Hepatocyte (in vitro differentiated cells): ENCODE measurements around the gene SLC25A27. TPM values are rescaled to one million over a fixed set of nuclear protein-coding genes. Genes with fewer than 3 reads are reported as not detected.

Source experiments
- DNase-seq: peaks from one replicate; pipeline ENCODE4 v3.0.0-alpha.2; 2016; ENCODE audit warnings: low spot score
- H2AFZ ChIP-seq: fragments of 200-600 bp; sonication (generic); 2 replicates; pipeline ENCODE4 v1.6.0; 2016; ENCODE audit warnings: antibody characterized with exemption, mild to moderate bottlenecking
- H3K27ac ChIP-seq: fragments of 200-600 bp; sonication (generic); 2 replicates; pipeline ENCODE4 v1.5.1; 2016; ENCODE audit warnings: mild to moderate bottlenecking
- H3K27me3 ChIP-seq: fragments of 200-600 bp; sonication (generic); 2 replicates; pipeline ENCODE4 v1.6.1; 2016
- H3K36me3 ChIP-seq: fragments of 200-600 bp; sonication (generic); replicated peaks from 2 replicates; pipeline ENCODE4 v1.5.1; 2016; ENCODE audit warnings: low read depth; ENCODE audit not compliant: insufficient read depth
- H3K4me1 ChIP-seq: fragments of 200-600 bp; sonication (generic); 2 replicates; pipeline ENCODE4 v1.5.1; 2016; ENCODE audit warnings: mild to moderate bottlenecking, moderate library complexity; ENCODE audit not compliant: insufficient read depth
- H3K4me2 ChIP-seq: fragments of 200-600 bp; sonication (generic); 2 replicates; pipeline ENCODE4 v1.6.0; 2016
- H3K4me3 ChIP-seq: fragments of 200-600 bp; sonication (generic); 2 replicates; pipeline ENCODE4 v1.5.1; 2016; ENCODE audit warnings: mild to moderate bottlenecking
- H3K79me2 ChIP-seq: fragments of 200-600 bp; sonication (generic); 2 replicates; pipeline ENCODE4 v1.6.0; 2017; ENCODE audit warnings: mild to moderate bottlenecking
- H3K9me2 ChIP-seq: fragments of 200-600 bp; sonication (generic); replicated peaks from 2 replicates; pipeline ENCODE4 v1.6.0; 2017; ENCODE audit warnings: mild to moderate bottlenecking; ENCODE audit not compliant: insufficient read depth
- H3K9me3 ChIP-seq: fragments of 200-600 bp; sonication (generic); 2 replicates; pipeline ENCODE4 v1.5.1; 2016; ENCODE audit warnings: low read depth, mild to moderate bottlenecking
- H4K20me1 ChIP-seq: fragments of 200-600 bp; sonication (generic); 2 replicates; pipeline ENCODE4 v1.6.0; 2016; ENCODE audit warnings: mild to moderate bottlenecking; ENCODE audit not compliant: insufficient read depth, poor library complexity, severe bottlenecking
- CTCF ChIP-seq: fragments of 200-600 bp; sonication (generic); IDR thresholded peaks from 2 replicates; pipeline ENCODE4 v1.5.1; 2016; ENCODE audit warnings: antibody characterized with exemption, mild to moderate bottlenecking; ENCODE audit not compliant: poor library complexity
- EZH2 ChIP-seq: fragments of 200-600 bp; sonication (generic); IDR thresholded peaks from 2 replicates; pipeline ENCODE4 v1.6.1; 2016; ENCODE audit warnings: antibody characterized with exemption, mild to moderate bottlenecking, borderline replicate concordance
- EZH2phosphoT487 ChIP-seq: fragments of 200-600 bp; sonication (generic); IDR thresholded peaks from one replicate; pipeline ENCODE4 v1.6.1; 2018; ENCODE audit warnings: antibody characterized with exemption, mild to moderate bottlenecking, low read depth, moderate library complexity; ENCODE audit not compliant: unreplicated experiment, severe bottlenecking
- WGBS: methylation state at CpG from one replicate; pipeline ENCODE4 v1.1.6; 2016; ENCODE audit warnings: low lambda C conversion rate; ENCODE audit errors: missing lambda C conversion rate; 5-methylcytosine and 5-hydroxymethylcytosine counted together
- polyA plus RNA-seq: library from polyadenylated mRNA; unstranded; fragments of >200 nt; fragmentation: Nextera tagmentation; extraction: Ambion mirVana; gene quantifications from 2 replicates; pipeline ENCODE4 v1.2.1, GENCODE V29; 2016
- total RNA-seq: library from RNA; depleted of rRNA; stranded (reverse); fragments of >200 nt; gene quantifications from 2 replicates; pipeline ENCODE4 v1.2.3, GENCODE V29; 2014

The SLC25A27 gene
- total and polyA plus RNA-seq, 2 experiments from 2014 or later = 3.0 to 11.9 TPM

- H3K9me3 ChIP-seq = no peaks in the 10 kb centered on the region
- no peak for DNase-seq
- TF ChIP-seq CTCF = no peak
- no peak for TF ChIP-seq EZH2
- TF ChIP-seq EZH2phosphoT487 = no peak
- H3K27ac ChIP-seq = no peak overlapping the region
- H3K79me2 ChIP-seq = no peaks in the 10 kb centered on the region
- H3K4me2 ChIP-seq = no peak overlapping the region
- peaks cover 14% of the 10 kb centered on the region for H3K27me3 ChIP-seq
- no peaks in the 10 kb centered on the region for H3K9me2 ChIP-seq
- H3K4me1 ChIP-seq = no peaks in the 10 kb centered on the region
- H2AFZ ChIP-seq = no peak overlapping the region
- WGBS = 88% methylated on average over 1 of the region's 1 CpG
- H4K20me1 ChIP-seq = no peaks in the 10 kb centered on the region
- no peak overlapping the region for H3K4me3 ChIP-seq
- no peaks in the 10 kb centered on the region for H3K36me3 ChIP-seq
These were observed 67.6 kb downstream of the SLC25A27 start for GRCh38 chr6:46720401-46720800.

Other genes starting within 250 kb of the SLC25A27 start
- 6.6 TPM in 2 replicates for gene RCAN2, start 161.5 kb upstream of the SLC25A27 start, total RNA-seq
- 5.0 and 6.9 TPM in 2 replicates for gene RCAN2, start 161.5 kb upstream of the SLC25A27 start, polyA plus RNA-seq
- gene CYP39A1, start 157 bp upstream of the SLC25A27 start, total RNA-seq = 7.5 and 9.2 TPM in 2 replicates
- 2.8 and 5.2 TPM in 2 replicates for gene CYP39A1, start 157 bp upstream of the SLC25A27 start, polyA plus RNA-seq
- 0.08 and 0.20 TPM in 2 replicates for gene TDRD6, start 34.9 kb downstream of the SLC25A27 start, total RNA-seq
- gene TDRD6, start 34.9 kb downstream of the SLC25A27 start, polyA plus RNA-seq = 0.34 TPM in 1 of 2 replicates, not detected in the other
- gene PLA2G7, start 82.4 kb downstream of the SLC25A27 start, total RNA-seq = 0.68 and 1.5 TPM in 2 replicates
- 1.6 TPM in 1 of 2 replicates, not detected in the other for gene PLA2G7, start 82.4 kb downstream of the SLC25A27 start, polyA plus RNA-seq
- gene ANKRD66, start 94.0 kb downstream of the SLC25A27 start, total RNA-seq = not detected in 2 replicates
- not detected in 2 replicates for gene ANKRD66, start 94.0 kb downstream of the SLC25A27 start, polyA plus RNA-seq
- gene MEP1A, start 140.4 kb downstream of the SLC25A27 start, total RNA-seq = 93.4 and 94.2 TPM in 2 replicates
- gene MEP1A, start 140.4 kb downstream of the SLC25A27 start, polyA plus RNA-seq = 38.9 and 62.8 TPM in 2 replicates